ENCODE data around the gene LBP. TPM values are rescaled to one million over a fixed set of nuclear protein-coding genes. Genes with fewer than 3 reads are reported as not detected.

Gene LBP
- total and polyA plus RNA-seq, 2 donors (not counting 1 experiment from before 2014, with no cell fraction given): 0.08 to 0.17 TPM

- peaks cover 29% of the 10 kb centered on the region for H3K36me3 ChIP-seq (ENCODE audit: control insufficient read depth, insufficient read depth, low read length)
- H3K27me3 ChIP-seq (ENCODE audit: control insufficient read depth, insufficient read depth, low read length): no peaks in the 10 kb centered on the region
- H3K4me1 ChIP-seq (ENCODE audit: control insufficient read depth, extremely low read depth, insufficient read depth, low read length): peaks cover 15% of the 10 kb centered on the region
- DNase-seq (ENCODE audit: low read depth in 2 of 2): no peak
- no peak overlapping the region for H2AFZ ChIP-seq (ENCODE audit: low read length)
- H3K4me3 ChIP-seq (replicated peaks in 1 of 4; ENCODE audit: control extremely low read depth in 1 of 4, insufficient read depth in 1 of 4, low read depth in 3 of 4, low read length in 4 of 4): no peak overlapping the region
- H3K4me2 ChIP-seq (ENCODE audit: extremely low read depth, insufficient read depth, low read length): no peak overlapping the region
- no peaks in the 10 kb centered on the region for H3K9me3 ChIP-seq (ENCODE audit: control insufficient read depth, insufficient read depth, low read depth, low read length)
- TF ChIP-seq EZH2 (IDR thresholded peaks at IDR 0.05; ENCODE audit: low read length, missing control alignments) (no peak), CTCF (conservative IDR thresholded peaks at IDR 0.05 in 1 of 2, IDR thresholded peaks at IDR 0.05 in 1 of 2; ENCODE audit: low read depth in 1 of 2, low read length in 2 of 2) (no peak)
- H3K9ac ChIP-seq (ENCODE audit: insufficient read depth, low read length): no peak overlapping the region
- no peak overlapping the region for H3K27ac ChIP-seq (ENCODE audit: insufficient read depth, low read length)
- peaks cover 36% of the 10 kb centered on the region for H3K79me2 ChIP-seq (ENCODE audit: control insufficient read depth, insufficient read depth, low read length)
- peaks cover 5% of the 10 kb centered on the region for H4K20me1 ChIP-seq (ENCODE audit: control insufficient read depth, extremely low read depth, insufficient read depth, low read length)
Measured at GRCh38 chr20:38421915-38422314, 75.6 kb downstream of the LBP start.

- TF ChIP-seq EZH2 (IDR thresholded peaks at IDR 0.05; ENCODE audit: low read length, missing control alignments) (no peak), CTCF (conservative IDR thresholded peaks at IDR 0.05 in 1 of 2, IDR thresholded peaks at IDR 0.05 in 1 of 2; ENCODE audit: low read depth in 1 of 2, low read length in 2 of 2) (no peak)
- Histone ChIP-seq H3K27ac (ENCODE audit: insufficient read depth, low read length) (no peak overlapping the region), H3K36me3 (ENCODE audit: control insufficient read depth, insufficient read depth, low read length) (peaks cover 32% of the 10 kb centered on the region), H3K4me3 (replicated peaks in 1 of 4; ENCODE audit: control extremely low read depth in 1 of 4, insufficient read depth in 1 of 4, low read depth in 3 of 4, low read length in 4 of 4) (no peak overlapping the region), H4K20me1 (ENCODE audit: control insufficient read depth, extremely low read depth, insufficient read depth, low read length) (peaks cover 9% of the 10 kb centered on the region), H2AFZ (ENCODE audit: low read length) (no peak overlapping the region), H3K9me3 (ENCODE audit: control insufficient read depth, insufficient read depth, low read depth, low read length) (no peaks in the 10 kb centered on the region), H3K9ac (ENCODE audit: insufficient read depth, low read length) (no peak overlapping the region), H3K4me2 (ENCODE audit: extremely low read depth, insufficient read depth, low read length) (no peak overlapping the region), H3K4me1 (ENCODE audit: control insufficient read depth, extremely low read depth, insufficient read depth, low read length) (peaks cover 21% of the 10 kb centered on the region), H3K79me2 (ENCODE audit: control insufficient read depth, insufficient read depth, low read length) (peaks cover 42% of the 10 kb centered on the region), H3K27me3 (ENCODE audit: control insufficient read depth, insufficient read depth, low read length) (no peaks in the 10 kb centered on the region)
- DNase-seq (ENCODE audit: low read depth in 2 of 2): no peak
Measured at GRCh38 chr20:38423541-38423940, 77.3 kb downstream of the LBP start.

GRCh38 chr20:38424401-38424800 is 78.1 kb downstream of the LBP start:
- Histone ChIP-seq H2AFZ (ENCODE audit: low read length) (no peak overlapping the region), H4K20me1 (ENCODE audit: control insufficient read depth, extremely low read depth, insufficient read depth, low read length) (peaks cover 9% of the 10 kb centered on the region), H3K9me3 (ENCODE audit: control insufficient read depth, insufficient read depth, low read depth, low read length) (no peaks in the 10 kb centered on the region), H3K9ac (ENCODE audit: insufficient read depth, low read length) (no peak overlapping the region), H3K27ac (ENCODE audit: insufficient read depth, low read length) (no peak overlapping the region), H3K36me3 (ENCODE audit: control insufficient read depth, insufficient read depth, low read length) (peaks cover 37% of the 10 kb centered on the region), H3K79me2 (ENCODE audit: control insufficient read depth, insufficient read depth, low read length) (peaks cover 51% of the 10 kb centered on the region), H3K4me1 (ENCODE audit: control insufficient read depth, extremely low read depth, insufficient read depth, low read length) (peaks cover 17% of the 10 kb centered on the region), H3K4me3 (replicated peaks in 1 of 4; ENCODE audit: control extremely low read depth in 1 of 4, insufficient read depth in 1 of 4, low read depth in 3 of 4, low read length in 4 of 4) (no peak overlapping the region), H3K27me3 (ENCODE audit: control insufficient read depth, insufficient read depth, low read length) (no peaks in the 10 kb centered on the region), H3K4me2 (ENCODE audit: extremely low read depth, insufficient read depth, low read length) (no peak overlapping the region)
- TF ChIP-seq CTCF (conservative IDR thresholded peaks at IDR 0.05 in 1 of 2, IDR thresholded peaks at IDR 0.05 in 1 of 2; ENCODE audit: low read depth in 1 of 2, low read length in 2 of 2) (no peak), EZH2 (IDR thresholded peaks at IDR 0.05; ENCODE audit: low read length, missing control alignments) (no peak)
- DNase-seq (ENCODE audit: low read depth in 2 of 2): no peak

All from fibroblast of lung (primary cell).